ENCODE measurements around the gene TREX2.
"Not testable (repeated sequence)": the region's sequence is repeated elsewhere in the genome, so short reads cannot be mapped to it uniquely, and the experiment has no call there.

TREX2 gene

DNA sequence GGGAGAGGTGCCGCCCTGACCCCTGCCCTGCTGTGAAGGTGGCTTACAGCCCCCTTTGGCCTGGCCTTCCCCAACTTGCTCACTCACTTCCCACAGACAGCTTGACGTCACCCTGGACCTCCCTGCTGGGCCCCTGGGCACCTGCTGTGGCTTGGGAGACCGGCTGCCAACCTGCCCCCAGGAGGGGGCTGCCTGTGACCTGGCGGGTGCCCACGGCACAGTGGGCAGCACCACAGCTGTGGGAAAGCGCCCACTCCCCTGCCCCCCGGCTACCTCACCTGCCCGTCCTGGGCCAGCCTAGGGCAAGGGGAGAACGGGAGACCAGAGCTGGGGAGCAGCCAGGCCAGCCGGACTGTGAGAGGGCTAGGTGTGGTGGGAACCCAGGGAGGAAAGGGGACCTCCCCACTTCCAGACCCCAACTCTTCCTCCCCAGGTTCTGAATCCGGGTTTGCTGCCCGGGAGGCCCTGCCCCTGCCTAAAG lies 36.9 kb downstream of the TREX2 start:
- DNase-seq (ENCODE audit: low read depth in 3 of 3), result no peak

DNA sequence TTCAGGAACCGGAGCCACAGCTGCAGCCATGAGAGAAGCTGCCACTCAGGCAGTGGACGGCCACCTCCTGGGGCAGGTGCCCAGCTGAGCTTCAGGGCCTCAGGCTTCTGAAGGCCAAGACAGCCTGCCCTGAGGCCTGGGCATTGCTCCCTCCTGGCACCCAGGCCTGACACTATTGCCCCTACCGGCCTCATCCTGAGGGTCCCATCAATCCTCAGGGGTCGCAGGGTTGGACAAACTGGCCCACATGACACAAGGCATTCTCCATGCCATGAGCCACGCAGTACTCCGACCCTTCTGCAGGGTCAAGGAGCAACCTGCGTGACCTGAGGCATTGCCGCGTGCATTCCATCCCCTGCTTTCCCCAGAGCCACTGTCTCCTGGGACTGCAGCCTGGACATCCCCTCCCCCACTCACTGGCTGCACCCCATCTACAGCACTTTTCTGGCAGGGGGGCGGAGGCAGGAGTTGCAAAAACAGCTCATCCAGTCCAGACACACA lies 37.6 kb downstream of the TREX2 start:
- DNase-seq (ENCODE audit: low read depth in 3 of 3), result no peak

GRCh38 chrX:153407736-153408135 lies 38.1 kb downstream of the TREX2 start:
- no peak for DNase-seq (ENCODE audit: low read depth in 3 of 3)

GRCh38 chrX:153406903-153407302 lies 39.0 kb downstream of the TREX2 start:
- DNase-seq (ENCODE audit: low read depth in 3 of 3), result no peak

GRCh38 chrX:153406011-153406410 lies 39.8 kb downstream of the TREX2 start:
- no peak for DNase-seq (ENCODE audit: low read depth in 3 of 3)

- no peak for DNase-seq (ENCODE audit: low read depth in 3 of 3)
Observed at GRCh38 chrX:153405426-153405825, 40.4 kb downstream of the TREX2 start.

DNA sequence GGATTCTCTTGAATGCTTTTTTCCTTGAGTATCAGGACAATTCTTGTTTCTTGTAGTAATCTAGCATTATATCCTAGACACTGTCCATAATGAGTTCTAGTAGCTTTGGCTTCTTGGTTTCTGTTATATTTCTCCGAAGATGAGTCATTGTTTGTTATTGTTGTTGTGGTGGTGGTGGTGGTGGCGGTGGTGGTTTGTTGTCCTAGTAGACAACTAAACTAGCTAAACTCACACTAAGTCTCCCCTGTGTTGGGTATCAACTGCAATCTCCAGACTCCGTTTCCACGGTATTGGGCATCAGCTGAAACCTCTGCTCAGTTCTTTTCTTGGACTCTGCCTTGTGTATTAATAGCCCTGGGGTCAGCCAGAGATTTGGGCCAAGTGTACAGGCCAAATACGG lies 41.5 kb downstream of the TREX2 start:
- DNase-seq (ENCODE audit: low read depth in 3 of 3), result not testable (repeated sequence)

DNA sequence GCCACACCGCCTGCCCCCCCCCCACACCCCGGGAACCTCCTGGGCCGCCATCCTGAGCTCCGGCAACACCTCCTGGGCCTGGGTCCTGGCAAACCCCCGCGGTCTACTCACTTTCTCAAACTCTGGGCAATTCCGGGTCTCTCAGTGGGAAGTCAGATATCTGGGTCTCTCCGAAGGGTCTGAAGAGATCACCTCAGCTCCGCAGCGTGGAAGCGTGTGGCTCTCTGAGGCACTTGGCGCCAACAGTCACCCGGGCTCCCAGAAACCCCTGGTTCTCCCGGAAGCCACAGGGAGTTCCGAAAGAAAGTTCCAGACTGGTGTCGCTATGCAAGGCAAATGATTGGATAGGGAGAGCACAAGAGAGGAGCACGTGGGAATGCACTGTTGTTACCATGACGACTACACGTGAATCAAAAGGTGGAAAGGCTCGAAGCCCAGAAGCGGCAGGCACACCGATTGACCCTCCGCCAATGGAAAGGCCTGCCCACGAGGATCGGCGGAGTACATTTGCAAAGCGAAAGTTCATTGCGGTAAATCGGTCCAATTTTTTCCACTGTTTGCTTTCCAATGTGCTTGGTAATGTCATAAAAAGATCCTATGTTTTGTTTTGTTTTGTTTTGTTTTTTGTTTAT lies 44.6 kb downstream of the TREX2 start, which contains the start of gene PNMA6E:
Gene PNMA6E, minus strand, starts transcription at position 218 of the 632 bp plus-strand sequence. CDS start 2,501 bp downstream, outside the sequence.
- DNase-seq (ENCODE audit: low read depth in 3 of 3), result no peak

GRCh38 chrX:153400146-153401132 lies 45.4 kb downstream of the TREX2 start:
- DNase-seq (ENCODE audit: low read depth in 3 of 3), result peak; percentile 27 to 59 (median 29)

DNA sequence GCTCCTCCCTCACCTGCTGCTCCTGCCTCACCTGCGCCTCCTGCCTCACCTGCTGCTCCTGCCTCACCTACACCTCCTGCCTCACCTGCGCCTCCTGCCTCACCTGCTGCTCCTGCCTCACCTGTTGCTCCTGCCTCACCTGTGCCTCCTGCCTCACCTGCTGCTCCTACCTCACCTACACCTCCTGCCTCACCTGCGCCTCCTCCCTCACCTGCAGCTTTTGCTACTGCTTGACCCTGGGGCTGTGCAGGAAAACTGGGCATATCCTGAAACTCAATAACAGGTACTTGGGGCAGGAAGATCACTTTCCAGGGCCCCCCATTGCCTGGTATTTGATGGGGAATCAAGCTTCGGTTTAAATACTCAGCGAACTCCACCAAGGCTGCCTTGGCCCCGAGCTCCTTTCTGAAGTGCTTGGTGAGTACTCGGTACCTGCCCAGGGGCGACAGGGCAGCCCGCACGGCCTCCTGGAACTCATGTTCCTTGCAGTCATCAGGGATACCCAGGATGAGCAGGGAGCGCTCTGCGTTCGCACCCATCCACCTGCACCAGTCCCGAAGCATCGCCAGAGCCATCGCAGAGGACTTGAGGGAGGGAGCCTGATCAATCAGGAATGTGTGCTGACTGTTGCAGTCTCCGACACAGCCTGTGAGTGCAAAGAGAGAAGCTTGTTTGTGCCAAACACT lies 47.4 kb downstream of the TREX2 start:
- no peak for DNase-seq (ENCODE audit: low read depth in 3 of 3)

- no peak for DNase-seq (ENCODE audit: low read depth in 3 of 3)
Observed at GRCh38 chrX:153397256-153397960, 48.4 kb downstream of the TREX2 start.

GRCh38 chrX:153396320-153397195 lies 49.3 kb downstream of the TREX2 start:
- no peak for DNase-seq (ENCODE audit: low read depth in 3 of 3)

DNA sequence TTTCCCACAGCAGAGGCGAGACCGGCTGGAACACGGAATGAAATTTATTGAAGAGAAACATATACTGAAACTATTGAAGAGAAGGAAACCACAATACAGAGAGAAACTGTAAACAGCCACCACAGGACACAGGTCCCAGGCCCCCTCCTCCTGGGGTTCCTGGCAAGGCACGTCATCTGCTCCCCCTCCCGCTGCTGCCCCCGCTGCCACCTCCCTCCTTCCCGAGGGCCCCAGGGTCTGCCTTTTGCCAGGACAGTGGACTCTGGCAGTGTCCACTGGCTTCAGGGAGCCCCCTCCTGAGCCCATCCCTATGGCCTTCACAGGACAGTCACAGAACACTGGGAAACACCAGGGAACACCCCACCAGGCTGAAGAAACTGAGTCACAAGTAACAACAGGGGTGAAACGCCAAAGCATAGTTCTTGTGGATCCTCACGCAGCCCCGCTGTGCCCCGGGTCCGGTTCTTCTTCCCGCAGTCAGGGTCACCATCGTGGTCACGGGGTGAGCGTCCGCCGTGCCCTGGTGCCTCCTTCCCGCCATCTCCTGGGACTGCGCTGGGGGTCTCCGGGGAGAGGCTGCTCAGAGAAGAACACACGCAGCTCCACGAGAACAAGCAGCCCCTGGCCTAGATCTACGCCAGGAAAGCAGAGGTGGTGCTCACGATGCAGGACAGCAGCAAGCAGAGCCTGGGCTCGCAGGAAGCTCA lies 50.1 kb downstream of the TREX2 start:
- no peak for DNase-seq (ENCODE audit: low read depth in 3 of 3)

- no peak for DNase-seq (ENCODE audit: low read depth in 3 of 3)
Observed at GRCh38 chrX:153394612-153395011, 51.2 kb downstream of the TREX2 start.

Measured in stimulated activated CD4-positive, alpha-beta T cell treated with anti-CD3 and anti-CD28 coated beads, TNF-alpha, amount 100 ng/mL, for 48 hours (primary cell).